HEK293 (cell line): ENCODE data around the gene C14orf93.

ENCODE experiments used
- AEBP2 ChIP-seq: fragments of 450-650 bp; formaldehyde crosslinking; IDR thresholded peaks from 2 replicates; pipeline ENCODE4 v1.5.1; 2016; ENCODE audit warnings: missing biosample characterization, missing genetic modification characterization, borderline replicate concordance
- CTCF ChIP-seq: fragments of 450-650 bp; formaldehyde crosslinking; IDR thresholded peaks from 2 replicates; pipeline ENCODE4 v1.5.1; 2016; ENCODE audit warnings: missing biosample characterization, missing genetic modification characterization
- KLF1 ChIP-seq: fragments of 450-650 bp; formaldehyde crosslinking; IDR thresholded peaks from 2 replicates; pipeline ENCODE4 v1.5.1; 2016; ENCODE audit warnings: missing biosample characterization, missing genetic modification characterization
- YY1 ChIP-seq: fragments of 450-650 bp; formaldehyde crosslinking; IDR thresholded peaks from 2 replicates; pipeline ENCODE4 v1.5.1; 2018; ENCODE audit warnings: missing biosample characterization, missing genetic modification characterization
- ZNF266 ChIP-seq: fragments of 450-650 bp; formaldehyde crosslinking; IDR thresholded peaks from 2 replicates; pipeline ENCODE4 v1.5.1; 2016; ENCODE audit warnings: missing biosample characterization, missing genetic modification characterization, low read depth
- ZNF274 ChIP-seq, 2 experiments: fragments of 200-500 bp in 1 of 2; fragments of 450-650 bp in 1 of 2; sonication (Bioruptor generic) in 1 of 2; formaldehyde crosslinking in 1 of 2; IDR thresholded peaks; 2 replicates each; pipeline versions ENCODE4 v1.5.1 to v1.6.1; 2014 to 2016; ENCODE audit warnings: borderline replicate concordance in 1 of 2, inconsistent platforms in 1 of 2, low read length in 1 of 2, missing biosample characterization in 1 of 2, missing genetic modification characterization in 1 of 2
- ZNF449 ChIP-seq: fragments of 450-650 bp; formaldehyde crosslinking; IDR thresholded peaks from 2 replicates; pipeline ENCODE4 v1.5.1; 2017; ENCODE audit warnings: missing biosample characterization, mild to moderate bottlenecking, missing genetic modification characterization, moderate library complexity
- ZNF510 ChIP-seq: fragments of 450-650 bp; formaldehyde crosslinking; IDR thresholded peaks from 2 replicates; pipeline ENCODE4 v1.5.1; 2018; ENCODE audit warnings: mild to moderate bottlenecking, missing genetic modification characterization, missing biosample characterization; ENCODE audit not compliant: insufficient replicate concordance
- ZNF623 ChIP-seq: fragments of 450-650 bp; formaldehyde crosslinking; IDR thresholded peaks from 2 replicates; pipeline ENCODE4 v1.5.1; 2016; ENCODE audit warnings: missing biosample characterization, missing genetic modification characterization
- ZNF639 ChIP-seq: fragments of 450-650 bp; formaldehyde crosslinking; IDR thresholded peaks from 2 replicates; pipeline ENCODE4 v1.5.1; 2016; ENCODE audit warnings: missing biosample characterization, missing genetic modification characterization
- ZNF777 ChIP-seq: fragments of 450-650 bp; formaldehyde crosslinking; IDR thresholded peaks from 2 replicates; pipeline ENCODE4 v1.5.1; 2017; ENCODE audit warnings: missing biosample characterization, missing genetic modification characterization, borderline replicate concordance
- ZXDB ChIP-seq: fragments of 450-650 bp; formaldehyde crosslinking; IDR thresholded peaks from 2 replicates; pipeline ENCODE4 v1.5.1; 2016; ENCODE audit warnings: missing biosample characterization, missing genetic modification characterization

GRCh38 chr14:22978981-22979671 is 30.8 kb downstream of the C14orf93 start:
- TF ChIP-seq ZNF777 (tag by site-specific recombination) (no peak), CTCF (no peak), YY1 (no peak), KLF1 (tag by site-specific recombination) (no peak), AEBP2 (no peak), ZXDB (tag by site-specific recombination) (no peak), ZNF266 (tag by site-specific recombination) (no peak), ZNF449 (tag by site-specific recombination) (no peak), ZNF274 (IDR thresholded peaks at IDR 0.05; ENCODE audit: low read length) (no peak), ZNF274 (tag by site-specific recombination; IDR thresholded peaks at IDR 0.05; ENCODE audit: borderline replicate concordance) (no peak), ZNF623 (tag by site-specific recombination) (no peak), ZNF639 (tag by site-specific recombination) (no peak), ZNF510 (no peak)
